T-helper 1 cell treated with Interleukin-12 subunit alpha and Interleukin-12 subunit beta and Interleukin-4 antibody, amounts not matched to agents 30 μg/mL and 1 μg/mL, for 36 hours (primary cell): ENCODE data around the gene RERE.

Experiments
- H3K27ac Mint-ChIP-seq: one replicate; pipeline ENCODE4 v1.8.0; 2021; ENCODE audit warnings: mild to moderate bottlenecking, mixed read lengths
- H3K27me3 Mint-ChIP-seq: one replicate; pipeline ENCODE4 v1.8.0; 2021; ENCODE audit warnings: low read depth, mixed read lengths
- H3K36me3 Mint-ChIP-seq: one replicate; pipeline ENCODE4 v1.8.0; 2021; ENCODE audit warnings: low read depth, mixed read lengths
- H3K4me1 Mint-ChIP-seq: one replicate; pipeline ENCODE4 v1.8.0; 2021; ENCODE audit warnings: low read depth, mixed read lengths
- H3K4me3 Mint-ChIP-seq: one replicate; pipeline ENCODE4 v1.8.0; 2021; ENCODE audit warnings: mild to moderate bottlenecking, moderate library complexity, mixed read lengths
- H3K9me3 Mint-ChIP-seq: one replicate; pipeline ENCODE4 v1.8.0; 2021; ENCODE audit warnings: mixed read lengths

RERE gene

GRCh38 chr1:8767006-8767405 is 50.4 kb downstream of the RERE start:
- Mint-ChIP-seq H3K4me3 (no peak overlapping the region), H3K27ac (no peak overlapping the region), H3K36me3 (no peaks in the 10 kb centered on the region), H3K4me1 (no peaks in the 10 kb centered on the region), H3K9me3 (no peaks in the 10 kb centered on the region), H3K27me3 (no peaks in the 10 kb centered on the region)

- peaks cover 5% of the 10 kb centered on the region for H3K36me3 Mint-ChIP-seq
- no peaks in the 10 kb centered on the region for H3K9me3 Mint-ChIP-seq
- no peak overlapping the region for H3K27ac Mint-ChIP-seq
- H3K4me3 Mint-ChIP-seq, result no peak overlapping the region
- no peaks in the 10 kb centered on the region for H3K4me1 Mint-ChIP-seq
- H3K27me3 Mint-ChIP-seq, result no peaks in the 10 kb centered on the region
These were observed 52.2 kb downstream of the RERE start for GRCh38 chr1:8765198-8765597.

GRCh38 chr1:8764293-8764937 is 53.0 kb downstream of the RERE start:
- Mint-ChIP-seq H3K4me1 (no peaks in the 10 kb centered on the region), H3K36me3 (peaks cover 7% of the 10 kb centered on the region), H3K4me3 (no peak overlapping the region), H3K27ac (no peak overlapping the region), H3K27me3 (no peaks in the 10 kb centered on the region), H3K9me3 (no peaks in the 10 kb centered on the region)

- Mint-ChIP-seq H3K36me3 (peaks cover 7% of the 10 kb centered on the region), H3K4me1 (no peaks in the 10 kb centered on the region), H3K27ac (no peak overlapping the region), H3K9me3 (no peaks in the 10 kb centered on the region), H3K27me3 (no peaks in the 10 kb centered on the region), H3K4me3 (no peak overlapping the region)
These were observed 53.6 kb downstream of the RERE start for GRCh38 chr1:8763888-8764287.

- Mint-ChIP-seq H3K9me3 (no peaks in the 10 kb centered on the region), H3K27ac (no peak overlapping the region), H3K4me3 (no peak overlapping the region), H3K4me1 (peaks cover 22% of the 10 kb centered on the region), H3K27me3 (no peaks in the 10 kb centered on the region), H3K36me3 (peaks cover 6% of the 10 kb centered on the region)
These were observed 62.4 kb downstream of the RERE start for GRCh38 chr1:8754993-8755392.

- H3K27me3 Mint-ChIP-seq, result no peaks in the 10 kb centered on the region
- H3K9me3 Mint-ChIP-seq, result no peaks in the 10 kb centered on the region
- peaks cover 4% of the 10 kb centered on the region for H3K36me3 Mint-ChIP-seq
- H3K4me1 Mint-ChIP-seq, result peaks cover 22% of the 10 kb centered on the region
- H3K4me3 Mint-ChIP-seq, result no peak overlapping the region
- no peak overlapping the region for H3K27ac Mint-ChIP-seq
These were observed 63.2 kb downstream of the RERE start for GRCh38 chr1:8754247-8754650.

- Mint-ChIP-seq H3K36me3 (peaks cover 4% of the 10 kb centered on the region), H3K27ac (no peak overlapping the region), H3K9me3 (no peaks in the 10 kb centered on the region), H3K4me3 (no peak overlapping the region), H3K4me1 (peaks cover 22% of the 10 kb centered on the region), H3K27me3 (no peaks in the 10 kb centered on the region)
These were observed 63.7 kb downstream of the RERE start for GRCh38 chr1:8753736-8754135.

GRCh38 chr1:8752921-8753713 is 64.3 kb downstream of the RERE start:
- H3K27ac Mint-ChIP-seq, result no peak overlapping the region
- H3K9me3 Mint-ChIP-seq, result no peaks in the 10 kb centered on the region
- H3K36me3 Mint-ChIP-seq, result peaks cover 4% of the 10 kb centered on the region

GRCh38 chr1:8752411-8752810 is 65.0 kb downstream of the RERE start:
- no peaks in the 10 kb centered on the region for H3K9me3 Mint-ChIP-seq
- peak overlapping the region; percentile 44 for H3K27ac Mint-ChIP-seq
- peak overlapping the region; percentile 36 for H3K4me3 Mint-ChIP-seq
- H3K27me3 Mint-ChIP-seq, result no peaks in the 10 kb centered on the region
- H3K36me3 Mint-ChIP-seq, result peaks cover 4% of the 10 kb centered on the region
- H3K4me1 Mint-ChIP-seq, result peaks cover 22% of the 10 kb centered on the region

More at GRCh38 chr1:8752921-8753713, 64.3 kb downstream of the RERE start:
- Mint-ChIP-seq H3K27me3 (no peaks in the 10 kb centered on the region), H3K4me3 (no peak overlapping the region), H3K4me1 (peaks cover 22% of the 10 kb centered on the region)

GRCh38 chr1:8751984-8752383 is 65.5 kb downstream of the RERE start:
- Mint-ChIP-seq H3K27me3 (no peaks in the 10 kb centered on the region), H3K4me3 (peak overlapping the region; percentile 36), H3K27ac (peak overlapping the region; percentile 44), H3K9me3 (no peaks in the 10 kb centered on the region), H3K4me1 (peaks cover 20% of the 10 kb centered on the region), H3K36me3 (peaks cover 4% of the 10 kb centered on the region)

GRCh38 chr1:8747879-8748825 is 69.3 kb downstream of the RERE start:
- Mint-ChIP-seq H3K27ac (no peak overlapping the region), H3K36me3 (peaks cover 4% of the 10 kb centered on the region), H3K27me3 (no peaks in the 10 kb centered on the region), H3K4me1 (peaks cover 13% of the 10 kb centered on the region), H3K4me3 (no peak overlapping the region), H3K9me3 (no peaks in the 10 kb centered on the region)

- no peak overlapping the region for H3K27ac Mint-ChIP-seq
- no peak overlapping the region for H3K4me3 Mint-ChIP-seq
- peaks cover 5% of the 10 kb centered on the region for H3K36me3 Mint-ChIP-seq
- no peaks in the 10 kb centered on the region for H3K27me3 Mint-ChIP-seq
- H3K4me1 Mint-ChIP-seq, result peaks cover 3% of the 10 kb centered on the region
- no peaks in the 10 kb centered on the region for H3K9me3 Mint-ChIP-seq
These were observed 70.9 kb downstream of the RERE start for GRCh38 chr1:8746554-8746953.

GRCh38 chr1:8745749-8746390 is 71.6 kb downstream of the RERE start:
- H3K4me1 Mint-ChIP-seq, result peaks cover 2% of the 10 kb centered on the region
- H3K9me3 Mint-ChIP-seq, result peaks cover 3% of the 10 kb centered on the region
- no peak overlapping the region for H3K27ac Mint-ChIP-seq
- no peak overlapping the region for H3K4me3 Mint-ChIP-seq
- H3K27me3 Mint-ChIP-seq, result no peaks in the 10 kb centered on the region
- H3K36me3 Mint-ChIP-seq, result peaks cover 7% of the 10 kb centered on the region

GRCh38 chr1:8745346-8745745 is 72.1 kb downstream of the RERE start:
- Mint-ChIP-seq H3K27ac (no peak overlapping the region), H3K9me3 (peaks cover 3% of the 10 kb centered on the region), H3K4me1 (peaks cover 2% of the 10 kb centered on the region), H3K27me3 (no peaks in the 10 kb centered on the region), H3K4me3 (no peak overlapping the region), H3K36me3 (peaks cover 7% of the 10 kb centered on the region)
